Measurements from ENCODE around the gene ZNF555. TPM values are rescaled to one million over a fixed set of nuclear protein-coding genes. Genes with fewer than 3 reads are reported as not detected.

The ZNF555 gene
- total RNA-seq, 2 experiments from 2014 or later: 2.2 to 3.2 TPM

GRCh38 chr19:2906631-2907195, 65.4 kb downstream of the ZNF555 start:
- ChIA-PET CTCF (no interaction called here), POLR2A (no interaction called here)
- H3K4me1 Mint-ChIP-seq: peaks cover 25% of the 10 kb centered on the region
- H3K27ac Mint-ChIP-seq: no peak overlapping the region
- H3K36me3 Mint-ChIP-seq (ENCODE audit: low read depth): peaks cover 16% of the 10 kb centered on the region
- H3K27me3 Mint-ChIP-seq: no peaks in the 10 kb centered on the region
- DNase-seq: no peak
- H3K4me3 Mint-ChIP-seq: no peak overlapping the region
- H3K9me3 Mint-ChIP-seq: peaks cover 15% of the 10 kb centered on the region

Other genes with a start within 250 kb of the ZNF555 start
- 1 to 10 TPM; 1.1 to 1.2 TPM for gene GNG7, start 138.8 kb upstream of the ZNF555 start, total RNA-seq
- gene DIRAS1, start 120.1 kb upstream of the ZNF555 start, total RNA-seq: not detected
- gene SLC39A3, start 101.5 kb upstream of the ZNF555 start, total RNA-seq: 10 to 100 TPM; 31.5 to 37.5 TPM
- gene SGTA, start 58.2 kb upstream of the ZNF555 start, total RNA-seq: 10 to 100 TPM; 46.6 to 46.9 TPM
- gene THOP1, start 56.0 kb upstream of the ZNF555 start, total RNA-seq: 10 to 100 TPM; 84.2 to 97.1 TPM
- gene ZNF554, start 21.6 kb upstream of the ZNF555 start, total RNA-seq: 1 to 10 TPM; 4.1 to 4.6 TPM
- gene ZNF556, start 25.9 kb downstream of the ZNF555 start, total RNA-seq: not detected
- gene ZNF57, start 59.5 kb downstream of the ZNF555 start, total RNA-seq: 1 to 10 TPM; 4.4 to 4.9 TPM
- 1 to 10 TPM; 4.6 to 5.6 TPM for gene ZNF77, start 103.5 kb downstream of the ZNF555 start, total RNA-seq
- gene TLE6, start 136.1 kb downstream of the ZNF555 start, total RNA-seq: 1 to 10 TPM; 1.2 to 1.6 TPM
- under 1 TPM; 0.99 to 1.00 TPM for gene TLE2, start 187.8 kb downstream of the ZNF555 start, total RNA-seq
- gene TLE5, start 221.0 kb downstream of the ZNF555 start, total RNA-seq: 100 to 1,000 TPM; 837 to 960 TPM